Posterior vena cava (tissue), 2 donors: Measurements from ENCODE around the gene PRSS1. TPM values are rescaled to one million over a fixed set of nuclear protein-coding genes. Genes with fewer than 3 reads are reported as not detected.

Source experiments
- DNase-seq: peaks from one replicate; pipeline ENCODE4 v3.0.0-alpha.2; 2020; ENCODE audit warnings: low spot score
- intact Hi-C, 2 donors: fragments of 100-400 bp; cut with DNase I; formaldehyde crosslinking; loops; one replicate each; pipeline versions ENCODE4 v1.14.1 to v1.14.2; 2022 to 2023
- total RNA-seq, 2 donors: library from RNA; stranded (reverse); fragmentation: NEBNext Ultra II Directional; extraction: Animal tissue kit (Norgen Biotek cat#: 25700); gene quantifications; one replicate each; pipeline ENCODE4 v1.2.1, GENCODE V29; 2021
- donor health status: DM: yes; HTN: yes; CAD: no.
- donor health status: DM: yes; HTN: yes; CAD: no.

The PRSS1 gene
- total RNA-seq, 2 donors from 2014 or later = 7.8 TPM; not detected in 1

DNA sequence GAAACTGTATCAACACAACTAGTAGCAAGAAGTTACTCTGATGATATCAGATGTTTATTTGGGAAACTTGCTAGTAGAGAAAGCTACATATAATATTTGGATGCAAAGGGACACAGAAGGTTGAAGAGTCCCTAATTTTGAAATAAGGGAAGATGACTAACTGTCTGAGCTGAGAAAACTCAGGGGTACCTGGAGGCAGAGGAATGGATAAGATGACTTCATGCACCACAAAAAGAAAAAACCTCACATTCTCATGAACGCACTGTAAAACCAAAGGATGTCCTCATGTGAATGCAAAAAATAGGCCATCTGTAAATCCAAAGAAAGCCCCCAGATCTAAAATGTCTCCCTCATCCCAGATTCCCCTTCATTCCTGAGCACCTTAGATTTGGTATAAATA is 50.8 kb downstream of the PRSS1 start:
- DNase-seq = no peak
- intact Hi-C loops = no loop called here

DNA sequence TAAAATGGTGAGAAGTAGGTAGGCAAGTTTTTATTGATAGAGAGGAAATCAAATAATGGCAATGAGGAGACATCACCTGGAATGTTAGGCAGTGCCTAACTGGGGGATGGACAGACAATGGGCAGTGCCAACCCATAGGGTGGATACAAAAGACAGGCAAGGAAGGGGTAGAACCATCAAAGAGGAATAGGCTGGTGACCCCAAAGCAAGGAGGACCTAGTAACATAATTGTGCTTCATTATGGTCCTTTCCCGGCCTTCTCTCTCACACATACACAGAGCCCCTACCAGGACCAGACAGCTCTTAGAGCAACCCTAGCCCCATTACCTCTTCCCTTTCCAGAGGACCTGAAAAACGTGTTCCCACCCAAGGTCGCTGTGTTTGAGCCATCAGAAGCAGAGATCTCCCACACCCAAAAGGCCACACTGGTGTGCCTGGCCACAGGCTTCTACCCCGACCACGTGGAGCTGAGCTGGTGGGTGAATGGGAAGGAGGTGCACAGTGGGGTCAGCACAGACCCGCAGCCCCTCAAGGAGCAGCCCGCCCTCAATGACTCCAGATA is 51.5 kb downstream of the PRSS1 start:
- no peak for DNase-seq
- intact Hi-C loops = no loop called here

DNA sequence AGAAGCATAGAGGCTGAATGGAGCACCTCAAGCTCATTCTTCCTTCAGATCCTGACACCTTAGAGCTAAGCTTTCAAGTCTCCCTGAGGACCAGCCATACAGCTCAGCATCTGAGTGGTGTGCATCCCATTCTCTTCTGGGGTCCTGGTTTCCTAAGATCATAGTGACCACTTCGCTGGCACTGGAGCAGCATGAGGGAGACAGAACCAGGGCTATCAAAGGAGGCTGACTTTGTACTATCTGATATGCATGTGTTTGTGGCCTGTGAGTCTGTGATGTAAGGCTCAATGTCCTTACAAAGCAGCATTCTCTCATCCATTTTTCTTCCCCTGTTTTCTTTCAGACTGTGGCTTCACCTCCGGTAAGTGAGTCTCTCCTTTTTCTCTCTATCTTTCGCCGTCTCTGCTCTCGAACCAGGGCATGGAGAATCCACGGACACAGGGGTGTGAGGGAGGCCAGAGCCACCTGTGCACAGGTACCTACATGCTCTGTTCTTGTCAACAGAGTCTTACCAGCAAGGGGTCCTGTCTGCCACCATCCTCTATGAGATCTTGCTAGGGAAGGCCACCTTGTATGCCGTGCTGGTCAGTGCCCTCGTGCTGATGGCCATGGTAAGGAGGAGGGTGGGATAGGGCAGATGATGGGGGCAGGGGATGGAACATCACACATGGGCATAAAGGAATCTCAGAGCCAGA is 52.5 kb downstream of the PRSS1 start:
- no peak for DNase-seq
- intact Hi-C loops = no loop called here

DNA sequence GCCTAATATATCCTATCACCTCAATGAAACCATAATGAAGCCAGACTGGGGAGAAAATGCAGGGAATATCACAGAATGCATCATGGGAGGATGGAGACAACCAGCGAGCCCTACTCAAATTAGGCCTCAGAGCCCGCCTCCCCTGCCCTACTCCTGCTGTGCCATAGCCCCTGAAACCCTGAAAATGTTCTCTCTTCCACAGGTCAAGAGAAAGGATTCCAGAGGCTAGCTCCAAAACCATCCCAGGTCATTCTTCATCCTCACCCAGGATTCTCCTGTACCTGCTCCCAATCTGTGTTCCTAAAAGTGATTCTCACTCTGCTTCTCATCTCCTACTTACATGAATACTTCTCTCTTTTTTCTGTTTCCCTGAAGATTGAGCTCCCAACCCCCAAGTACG is 53.0 kb downstream of the PRSS1 start:
- intact Hi-C loops = no loop called here
- no peak for DNase-seq

Other genes starting within 250 kb of the PRSS1 start
- 1 to 10 TPM; 1.9 to 9.0 TPM for gene PRSS2, start 21.5 kb downstream of the PRSS1 start, total RNA-seq
- gene EPHB6, start 105.6 kb downstream of the PRSS1 start, total RNA-seq = 10 to 100 TPM; 11.9 to 33.5 TPM
- not detected for gene TRPV6, start 136.3 kb downstream of the PRSS1 start, total RNA-seq
- not detected for gene TRPV5, start 184.3 kb downstream of the PRSS1 start, total RNA-seq
- gene LLCFC1, start 190.0 kb downstream of the PRSS1 start, total RNA-seq = not detected
- gene KEL, start 212.9 kb downstream of the PRSS1 start, total RNA-seq = 1 to 10 TPM in 1 of 2 donors, under 1 TPM in 1; 0.67 to 1.2 TPM